Suprapubic skin (tissue), 4 donors: Measurements from ENCODE around the gene PDE6A.

Experiments
- CTCF ChIP-seq, 2 donors: fragments of 200-600 bp in 1 of 2; fragments of 450-650 bp in 1 of 2; sonication (generic) in 1 of 2; IDR thresholded peaks; one replicate each; pipeline ENCODE4 v1.5.1; 2016 to 2019; ENCODE audit warnings: antibody characterized with exemption in 2 of 2, mild to moderate bottlenecking in 1 of 2, moderate library complexity in 1 of 2
- EP300 ChIP-seq: sonication (generic); formaldehyde crosslinking; IDR thresholded peaks from one replicate; pipeline ENCODE4 v1.6.1; 2017; ENCODE audit warnings: antibody characterized with exemption
- POLR2A ChIP-seq, 2 donors: fragments of 450-650 bp; IDR thresholded peaks; one replicate each; pipeline ENCODE4 v1.6.1; 2017; ENCODE audit warnings: antibody characterized with exemption in 2 of 2, mild to moderate bottlenecking in 2 of 2, moderate library complexity in 2 of 2
- POLR2AphosphoS5 ChIP-seq, 3 donors: sonication (generic); formaldehyde crosslinking; IDR thresholded peaks; one replicate each; pipeline ENCODE4 v1.6.1; 2017; ENCODE audit warnings: antibody characterized with exemption in 3 of 3

DNA sequence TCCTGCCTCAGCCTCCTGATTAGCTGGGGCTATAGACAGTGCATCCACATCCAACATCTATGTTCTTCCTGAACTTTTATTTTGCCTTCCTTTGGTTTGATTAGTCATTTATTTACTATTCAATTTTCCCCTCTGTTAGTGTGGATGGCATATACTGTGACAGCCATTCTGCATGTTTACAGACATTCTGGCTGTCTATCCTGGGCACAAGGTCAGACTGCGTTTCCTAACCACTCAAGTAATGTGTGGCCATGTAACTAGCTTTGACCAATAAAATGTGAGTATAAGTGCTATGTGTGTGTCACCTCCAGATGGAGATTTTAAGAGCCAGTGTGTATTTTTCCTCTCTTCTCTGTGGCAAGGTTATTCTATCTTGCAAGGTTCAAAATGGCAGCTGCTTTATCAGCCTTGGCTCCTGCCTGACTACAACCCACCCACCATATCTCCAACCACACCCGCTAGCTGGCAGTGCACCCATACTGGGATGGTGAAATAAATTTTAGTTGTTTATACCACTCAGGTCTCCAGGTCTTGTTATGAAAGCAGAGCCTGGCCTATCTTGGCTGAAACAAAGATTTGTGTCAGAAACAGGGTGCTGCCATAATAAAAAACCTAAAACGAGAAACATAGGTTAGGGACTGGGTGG, 32.2 kb downstream of the PDE6A start:
- TF ChIP-seq EP300 (no peak), CTCF (IDR thresholded peaks at IDR 0.05) (no peak), POLR2A (IDR thresholded peaks at IDR 0.05) (no peak), POLR2AphosphoS5 (IDR thresholded peaks at IDR 0.05) (no peak)
